Uterus (tissue), 2 donors: ENCODE data around the gene RDH5.

Experiments used
- POLR2A ChIP-seq, 2 donors: fragments of 450-650 bp; IDR thresholded peaks; one replicate each; pipeline ENCODE4 v1.6.1; 2016; ENCODE audit warnings: antibody characterized with exemption in 2 of 2, mild to moderate bottlenecking in 1 of 2, moderate library complexity in 1 of 2
- TF ChIP-seq, protein P1 (sequence below), 4 experiments: fragments of 200-600 bp in 2 of 4; fragments of 450-650 bp in 2 of 4; sonication (generic) in 2 of 4; IDR thresholded peaks; one replicate each; pipeline ENCODE4 v1.5.1; 2016 to 2019; ENCODE audit warnings: antibody characterized with exemption in 4 of 4, mild to moderate bottlenecking in 2 of 4, moderate library complexity in 1 of 4

GRCh38 chr12:55697686-55698085, 22.5 kb upstream of the RDH5 start:
- TF ChIP-seq, protein P1, sequence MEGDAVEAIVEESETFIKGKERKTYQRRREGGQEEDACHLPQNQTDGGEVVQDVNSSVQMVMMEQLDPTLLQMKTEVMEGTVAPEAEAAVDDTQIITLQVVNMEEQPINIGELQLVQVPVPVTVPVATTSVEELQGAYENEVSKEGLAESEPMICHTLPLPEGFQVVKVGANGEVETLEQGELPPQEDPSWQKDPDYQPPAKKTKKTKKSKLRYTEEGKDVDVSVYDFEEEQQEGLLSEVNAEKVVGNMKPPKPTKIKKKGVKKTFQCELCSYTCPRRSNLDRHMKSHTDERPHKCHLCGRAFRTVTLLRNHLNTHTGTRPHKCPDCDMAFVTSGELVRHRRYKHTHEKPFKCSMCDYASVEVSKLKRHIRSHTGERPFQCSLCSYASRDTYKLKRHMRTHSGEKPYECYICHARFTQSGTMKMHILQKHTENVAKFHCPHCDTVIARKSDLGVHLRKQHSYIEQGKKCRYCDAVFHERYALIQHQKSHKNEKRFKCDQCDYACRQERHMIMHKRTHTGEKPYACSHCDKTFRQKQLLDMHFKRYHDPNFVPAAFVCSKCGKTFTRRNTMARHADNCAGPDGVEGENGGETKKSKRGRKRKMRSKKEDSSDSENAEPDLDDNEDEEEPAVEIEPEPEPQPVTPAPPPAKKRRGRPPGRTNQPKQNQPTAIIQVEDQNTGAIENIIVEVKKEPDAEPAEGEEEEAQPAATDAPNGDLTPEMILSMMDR (IDR thresholded peaks at IDR 0.05) = no peak
- TF ChIP-seq POLR2A (IDR thresholded peaks at IDR 0.05) = no peak
